Karpas-422 (cell line): ENCODE data around the gene EIF3J. TPM values are rescaled to one million over a fixed set of nuclear protein-coding genes. Genes with fewer than 3 reads are reported as not detected.

Experiments
- DNase-seq: peaks from one replicate; pipeline ENCODE4 v3.0.0-alpha.2; 2015
- H2AFZ ChIP-seq: fragments of 200-600 bp; sonication (generic); 2 replicates; pipeline ENCODE4 v1.6.1; 2014; ENCODE audit warnings: antibody characterized with exemption, low read length, mixed read lengths
- H3K27ac ChIP-seq: fragments of 200-600 bp; sonication (generic); 2 replicates; pipeline ENCODE4 v1.5.1; 2014; ENCODE audit warnings: mild to moderate bottlenecking, low read length, moderate library complexity
- H3K27me3 ChIP-seq: fragments of 200-600 bp; sonication (generic); 2 replicates; pipeline ENCODE4 v1.6.1; 2014; ENCODE audit warnings: low read length, mixed read lengths
- H3K36me3 ChIP-seq: fragments of 200-600 bp; sonication (generic); 2 replicates; pipeline ENCODE4 v1.6.1; 2014; ENCODE audit warnings: low read length, mixed read lengths; ENCODE audit not compliant: insufficient read depth
- H3K4me1 ChIP-seq: fragments of 200-600 bp; sonication (generic); 2 replicates; pipeline ENCODE4 v1.6.1; 2014; ENCODE audit warnings: mild to moderate bottlenecking, low read length, mixed read lengths
- H3K4me2 ChIP-seq: fragments of 200-600 bp; sonication (generic); 2 replicates; pipeline ENCODE4 v1.6.1; 2014; ENCODE audit warnings: low read length, low read depth, mild to moderate bottlenecking; ENCODE audit not compliant: poor library complexity, severe bottlenecking
- H3K4me3 ChIP-seq: fragments of 200-600 bp; sonication (generic); 2 replicates; pipeline ENCODE4 v1.5.1; 2014; ENCODE audit warnings: mild to moderate bottlenecking, antibody characterized with exemption, low read length, mixed read lengths
- H3K79me2 ChIP-seq: fragments of 200-600 bp; sonication (generic); 2 replicates; pipeline ENCODE4 v1.6.1; 2014; ENCODE audit warnings: mild to moderate bottlenecking, low read length, mixed read lengths
- H3K9ac ChIP-seq: fragments of 200-600 bp; sonication (generic); 2 replicates; pipeline ENCODE4 v1.6.0; 2014; ENCODE audit warnings: low read length
- H3K9me2 ChIP-seq: fragments of 200-600 bp; sonication (generic), shearing (Covaris generic); replicated peaks from 2 replicates; pipeline ENCODE4 v1.6.0; 2014; ENCODE audit warnings: mild to moderate bottlenecking, low read length, moderate library complexity; ENCODE audit not compliant: insufficient read depth
- H3K9me3 ChIP-seq: fragments of 300-700, 200-600 bp; sonication (generic); 2 replicates; pipeline ENCODE4 v1.6.1; 2014; ENCODE audit warnings: low read length, mixed read lengths
- H4K20me1 ChIP-seq: fragments of 200-600 bp; sonication (generic); 2 replicates; pipeline ENCODE4 v1.6.1; 2014; ENCODE audit warnings: mild to moderate bottlenecking, antibody characterized with exemption, low read length, low read depth; ENCODE audit not compliant: insufficient read depth
- total RNA-seq: library from RNA; depleted of rRNA; stranded (reverse); fragments of >200 nt; shearing (Covaris generic); gene quantifications from 2 replicates; pipeline ENCODE4 v1.2.3, GENCODE V29; 2014; ENCODE audit warnings: low replicate concordance; rRNA removed

EIF3J gene, protein sequence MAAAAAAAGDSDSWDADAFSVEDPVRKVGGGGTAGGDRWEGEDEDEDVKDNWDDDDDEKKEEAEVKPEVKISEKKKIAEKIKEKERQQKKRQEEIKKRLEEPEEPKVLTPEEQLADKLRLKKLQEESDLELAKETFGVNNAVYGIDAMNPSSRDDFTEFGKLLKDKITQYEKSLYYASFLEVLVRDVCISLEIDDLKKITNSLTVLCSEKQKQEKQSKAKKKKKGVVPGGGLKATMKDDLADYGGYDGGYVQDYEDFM
- total RNA-seq: 36.1 and 70.7 TPM in 2 replicates

DNA sequence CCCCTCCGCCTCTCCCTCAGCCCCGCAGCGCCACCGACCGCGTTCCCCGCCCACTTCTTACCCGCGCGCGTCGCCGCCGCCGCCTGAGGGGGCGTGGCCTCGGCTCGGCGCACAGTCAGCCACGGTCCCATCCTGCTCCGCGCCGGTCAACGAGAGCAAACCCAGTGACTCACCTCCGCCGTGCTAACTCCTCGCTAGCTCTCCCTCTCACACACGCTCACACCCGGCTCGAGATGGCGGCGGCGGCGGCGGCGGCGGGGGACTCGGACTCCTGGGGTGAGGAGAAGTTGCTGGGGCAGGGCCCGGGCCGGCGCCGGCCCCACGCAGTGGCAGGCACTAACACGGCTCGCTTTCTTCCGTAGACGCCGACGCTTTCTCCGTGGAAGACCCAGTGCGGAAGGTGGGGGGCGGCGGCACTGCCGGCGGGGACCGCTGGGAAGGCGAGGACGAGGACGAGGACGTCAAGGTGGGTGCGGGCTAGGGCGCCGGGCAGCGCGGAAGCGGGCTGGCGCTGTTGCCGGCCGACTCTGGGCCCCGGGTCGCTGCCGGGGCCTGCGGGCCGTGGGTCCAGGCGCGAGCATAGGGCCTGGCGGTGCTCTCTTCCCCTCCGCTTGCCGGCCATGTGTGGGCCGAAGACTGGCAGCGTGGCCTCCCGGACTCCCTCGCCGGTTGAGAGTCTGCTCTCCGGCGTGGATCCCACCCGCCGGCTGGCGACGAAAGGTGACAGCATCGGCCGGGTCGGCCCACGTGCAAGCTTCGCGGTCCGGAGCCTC is at the start of gene EIF3J:
TSS of gene EIF3J (plus strand) at position 186 of the 773 bp plus-strand sequence. CDS start at position 234, 48 bp downstream.
- H2AFZ ChIP-seq: peak within 1 kb of the TSS; percentile 31
- H3K79me2 ChIP-seq: peaks cover 64% of the 10 kb centered on the region
- H3K9me3 ChIP-seq: no peaks in the 10 kb centered on the region

GRCh38 chr15:44489464-44489863 is 47.5 kb upstream of the EIF3J start:
- Histone ChIP-seq H2AFZ (no peak overlapping the region), H3K9ac (no peak overlapping the region), H3K9me2 (no peaks in the 10 kb centered on the region), H3K9me3 (no peaks in the 10 kb centered on the region), H3K4me1 (no peaks in the 10 kb centered on the region), H3K79me2 (peaks cover 81% of the 10 kb centered on the region), H3K4me2 (no peak overlapping the region), H3K4me3 (no peak overlapping the region), H3K27ac (no peak overlapping the region), H3K27me3 (no peaks in the 10 kb centered on the region), H3K36me3 (peaks cover 31% of the 10 kb centered on the region), H4K20me1 (no peaks in the 10 kb centered on the region)
- no peak for DNase-seq

More for the DNA sequence above, at the start of gene EIF3J:
- H3K4me2 ChIP-seq: peak within 1 kb of the TSS; percentile 96
- peak; percentile 98 for DNase-seq
- peak within 1 kb of the TSS; percentile 68 for H3K27ac ChIP-seq
- peaks cover 37% of the 10 kb centered on the region for H3K4me1 ChIP-seq
- H3K36me3 ChIP-seq: peaks cover 25% of the 10 kb centered on the region
- no peaks in the 10 kb centered on the region for H3K9me2 ChIP-seq
- H3K27me3 ChIP-seq: no peaks in the 10 kb centered on the region
- H4K20me1 ChIP-seq: peaks cover 10% of the 10 kb centered on the region
- H3K9ac ChIP-seq: peak within 1 kb of the TSS; percentile 96
- H3K4me3 ChIP-seq: peak within 1 kb of the TSS; percentile 99

DNA sequence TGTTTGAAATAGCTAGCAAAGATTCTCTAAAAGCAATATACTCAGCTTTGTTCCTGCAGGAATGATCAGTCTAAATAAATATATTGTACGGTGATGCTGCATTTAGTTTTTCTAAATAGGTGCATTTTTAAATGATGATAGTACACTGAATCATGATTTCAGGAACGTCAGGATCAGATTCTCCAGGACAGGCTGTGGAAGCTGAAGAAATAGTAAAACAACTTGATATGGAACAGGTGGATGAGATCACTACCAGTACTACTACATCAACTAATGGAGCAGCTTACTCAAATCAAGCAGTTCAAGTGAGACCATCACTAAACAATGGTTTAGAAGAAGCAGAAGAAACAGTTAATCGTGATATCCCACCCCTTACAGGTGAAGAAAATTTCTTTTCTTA is 46.3 kb upstream of the EIF3J start:
- Histone ChIP-seq H4K20me1 (no peaks in the 10 kb centered on the region), H3K27me3 (no peaks in the 10 kb centered on the region), H3K4me2 (no peak overlapping the region), H3K9ac (no peak overlapping the region), H3K4me3 (no peak overlapping the region), H3K27ac (no peak overlapping the region), H3K79me2 (peaks cover 69% of the 10 kb centered on the region), H3K4me1 (no peaks in the 10 kb centered on the region), H2AFZ (no peak overlapping the region), H3K9me2 (no peaks in the 10 kb centered on the region), H3K36me3 (peaks cover 27% of the 10 kb centered on the region), H3K9me3 (no peaks in the 10 kb centered on the region)
- DNase-seq: no peak

DNA sequence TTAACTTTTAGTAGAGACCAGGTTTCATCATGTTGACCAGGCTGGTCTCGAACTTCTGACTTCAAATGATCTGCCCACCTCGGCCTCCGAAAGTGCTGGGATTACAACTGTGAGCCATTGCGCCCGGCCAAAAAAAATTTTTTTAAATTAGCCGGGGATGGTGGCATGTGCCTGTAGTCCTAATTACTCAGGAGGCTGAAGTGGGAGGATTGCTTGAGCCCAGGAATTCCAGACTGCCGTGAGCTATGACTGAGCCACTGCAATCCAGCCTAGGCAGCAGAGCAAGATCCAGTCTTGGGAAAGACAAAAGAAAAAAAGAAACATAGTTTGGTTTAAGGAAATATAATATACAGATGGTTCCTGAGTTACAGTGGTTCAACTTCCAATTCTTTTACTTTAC is 44.9 kb upstream of the EIF3J start:
- Histone ChIP-seq H3K9me3 (no peaks in the 10 kb centered on the region), H3K9ac (no peak overlapping the region), H3K4me1 (no peaks in the 10 kb centered on the region), H2AFZ (no peak overlapping the region), H3K9me2 (no peaks in the 10 kb centered on the region), H3K36me3 (peaks cover 26% of the 10 kb centered on the region), H4K20me1 (no peaks in the 10 kb centered on the region), H3K27ac (no peak overlapping the region), H3K4me3 (no peak overlapping the region), H3K27me3 (no peaks in the 10 kb centered on the region), H3K4me2 (no peak overlapping the region), H3K79me2 (peaks cover 64% of the 10 kb centered on the region)
- no peak for DNase-seq

GRCh38 chr15:44492672-44493071 is 44.3 kb upstream of the EIF3J start:
- peaks cover 20% of the 10 kb centered on the region for H3K36me3 ChIP-seq
- peaks cover 58% of the 10 kb centered on the region for H3K79me2 ChIP-seq
- H3K27me3 ChIP-seq: no peaks in the 10 kb centered on the region

DNA sequence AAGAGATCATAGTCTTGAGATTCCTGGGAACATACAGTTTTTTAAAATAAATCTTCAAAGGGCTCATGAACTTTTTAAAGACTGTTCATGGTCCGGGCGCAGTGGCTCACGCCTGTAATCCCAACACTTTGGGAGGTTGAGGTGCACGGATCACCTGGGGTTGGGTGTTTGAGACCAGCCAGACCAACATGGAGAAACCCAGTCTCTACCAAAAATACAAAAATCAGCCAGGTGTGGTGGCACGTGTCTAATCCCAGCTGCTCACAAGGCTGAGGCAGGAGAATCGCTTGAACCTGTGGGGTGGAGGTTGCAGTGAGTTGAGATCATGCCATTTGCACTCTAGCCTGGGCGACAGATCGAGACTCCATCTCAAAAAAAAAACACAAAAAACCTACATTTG is 41.4 kb upstream of the EIF3J start:
- Histone ChIP-seq H3K4me2 (no peak overlapping the region), H3K9me3 (no peaks in the 10 kb centered on the region), H3K9me2 (no peaks in the 10 kb centered on the region), H3K4me1 (peaks cover 13% of the 10 kb centered on the region), H3K4me3 (no peak overlapping the region), H3K27ac (no peak overlapping the region), H3K79me2 (peaks cover 39% of the 10 kb centered on the region), H3K36me3 (peaks cover 16% of the 10 kb centered on the region), H3K27me3 (no peaks in the 10 kb centered on the region), H3K9ac (no peak overlapping the region), H2AFZ (no peak overlapping the region), H4K20me1 (no peaks in the 10 kb centered on the region)
- DNase-seq: no peak

More at GRCh38 chr15:44492672-44493071, 44.3 kb upstream of the EIF3J start:
- Histone ChIP-seq H3K9ac (no peak overlapping the region), H3K27ac (no peak overlapping the region), H3K9me3 (no peaks in the 10 kb centered on the region), H2AFZ (no peak overlapping the region), H3K4me3 (no peak overlapping the region), H3K4me2 (no peak overlapping the region), H4K20me1 (no peaks in the 10 kb centered on the region), H3K9me2 (no peaks in the 10 kb centered on the region), H3K4me1 (no peaks in the 10 kb centered on the region)
- DNase-seq: no peak

DNA sequence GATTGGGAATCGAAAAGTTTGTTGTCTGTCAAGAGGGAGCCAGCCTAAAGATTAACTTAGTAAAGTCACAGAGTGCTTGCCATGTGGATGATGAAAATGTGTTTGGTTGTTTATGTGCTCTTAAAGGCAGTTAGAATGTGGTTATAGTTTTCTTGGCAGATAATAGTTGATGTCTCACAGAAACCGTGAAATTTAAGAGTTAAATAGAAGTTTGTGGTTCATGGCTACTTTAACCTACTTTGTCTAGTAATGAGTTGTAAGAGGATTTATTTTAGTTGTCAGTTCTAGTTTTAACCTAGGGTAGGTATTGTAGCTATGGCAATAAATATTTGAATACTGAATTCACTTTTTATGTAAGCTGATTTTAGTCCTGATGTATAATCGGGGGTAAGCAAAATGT is 36.4 kb upstream of the EIF3J start:
- H3K4me2 ChIP-seq: peak overlapping the region; percentile 7
- H3K4me3 ChIP-seq: no peak overlapping the region
- H3K9me3 ChIP-seq: no peaks in the 10 kb centered on the region
- H3K9ac ChIP-seq: no peak overlapping the region
- H3K27me3 ChIP-seq: no peaks in the 10 kb centered on the region
- H3K27ac ChIP-seq: peak overlapping the region; percentile 2
- H3K4me1 ChIP-seq: peaks cover 27% of the 10 kb centered on the region
- no peak overlapping the region for H2AFZ ChIP-seq
- no peaks in the 10 kb centered on the region for H3K9me2 ChIP-seq
- DNase-seq: no peak
- peaks cover 38% of the 10 kb centered on the region for H3K79me2 ChIP-seq
- no peaks in the 10 kb centered on the region for H4K20me1 ChIP-seq
- H3K36me3 ChIP-seq: peaks cover 19% of the 10 kb centered on the region; the same call in 1 of the 2 replicates

DNA sequence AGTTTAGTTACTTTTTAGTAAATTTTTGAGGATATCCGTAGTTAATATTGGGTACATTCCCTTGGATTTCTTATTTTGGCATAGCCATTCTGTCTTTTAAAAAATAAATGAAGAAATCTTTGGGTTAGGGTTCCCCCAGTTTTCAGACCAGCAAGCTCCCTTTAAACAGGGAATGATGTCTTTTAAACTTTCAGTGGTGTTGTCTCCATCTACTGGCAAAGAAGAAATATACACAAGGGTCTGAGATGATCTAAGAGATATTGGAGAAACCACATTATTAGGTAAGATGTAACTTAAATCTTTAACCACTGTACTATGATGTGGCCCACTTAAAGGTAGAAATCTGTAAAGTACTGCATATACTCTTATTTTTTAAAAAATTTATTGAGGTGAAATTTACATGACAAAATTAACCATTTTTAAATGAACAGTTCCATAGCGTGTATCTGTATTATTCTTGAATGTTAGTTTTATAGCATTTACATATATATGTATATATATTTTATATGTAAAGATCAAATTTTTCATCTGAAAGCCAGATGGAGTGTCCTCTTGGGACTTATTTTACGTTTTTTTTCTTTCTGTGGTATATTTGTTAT is 35.1 kb upstream of the EIF3J start:
- Histone ChIP-seq H3K9me2 (no peaks in the 10 kb centered on the region), H3K4me2 (no peak overlapping the region), H3K79me2 (peaks cover 37% of the 10 kb centered on the region), H3K9me3 (no peaks in the 10 kb centered on the region), H3K27ac (no peak overlapping the region), H3K4me3 (no peak overlapping the region), H3K36me3 (peaks cover 14% of the 10 kb centered on the region; the same call in 1 of the 2 replicates), H2AFZ (no peak overlapping the region), H4K20me1 (no peaks in the 10 kb centered on the region), H3K4me1 (peaks cover 27% of the 10 kb centered on the region), H3K9ac (no peak overlapping the region), H3K27me3 (no peaks in the 10 kb centered on the region)
- DNase-seq: peak; percentile 75
